ENCODE measurements around the gene CDH22. TPM values are rescaled to one million over a fixed set of nuclear protein-coding genes. Genes with fewer than 3 reads are reported as not detected.

The CDH22 gene
- total and polyA plus RNA-seq, 9 of the 15 experiments (the other 6 are each of a cell fraction or from before 2014, with no cell fraction given), result 0.07 to 0.08 TPM; not detected in 7

GRCh38 chr20:46160661-46161060, 147.6 kb downstream of the CDH22 start (continued):
- TF ChIP-seq ARID4B (CRISPR knock-in tag; IDR thresholded peaks at IDR 0.05) (no peak), HOMEZ (CRISPR knock-in tag; IDR thresholded peaks at IDR 0.05) (no peak), SIRT6 (IDR thresholded peaks at IDR 0.05; ENCODE audit: low read depth, low read length) (no peak), ZFX (CRISPR knock-in tag; IDR thresholded peaks at IDR 0.05) (no peak), ETS2 (tag; IDR thresholded peaks at IDR 0.05; ENCODE audit: borderline replicate concordance, poor library complexity, severe bottlenecking) (no peak), DIDO1 (tag; IDR thresholded peaks at IDR 0.05; ENCODE audit: low read depth) (no peak), SIN3B (IDR thresholded peaks at IDR 0.05; ENCODE audit: low read depth) (no peak), CBFA2T2 (conservative IDR thresholded peaks at IDR 0.05) (no peak)
